Esophagus squamous epithelium (tissue), 4 donors: ENCODE results near the gene CDKAL1.

Experiments used
- POLR2A ChIP-seq, 4 donors: fragments of 450-650 bp; IDR thresholded peaks; one replicate each; pipeline ENCODE4 v1.6.1; 2017; ENCODE audit warnings: antibody characterized with exemption in 4 of 4, mild to moderate bottlenecking in 4 of 4, moderate library complexity in 3 of 4
- TF ChIP-seq, protein P1 (sequence below), 6 experiments: fragments of 450-650 bp in 4 of 6; fragments of 200-600 bp in 2 of 6; sonication (generic) in 2 of 6; IDR thresholded peaks; one replicate each; pipeline ENCODE4 v1.5.1; 2016 to 2019; ENCODE audit warnings: antibody characterized with exemption in 6 of 6, mild to moderate bottlenecking in 4 of 6, moderate library complexity in 4 of 6

DNA sequence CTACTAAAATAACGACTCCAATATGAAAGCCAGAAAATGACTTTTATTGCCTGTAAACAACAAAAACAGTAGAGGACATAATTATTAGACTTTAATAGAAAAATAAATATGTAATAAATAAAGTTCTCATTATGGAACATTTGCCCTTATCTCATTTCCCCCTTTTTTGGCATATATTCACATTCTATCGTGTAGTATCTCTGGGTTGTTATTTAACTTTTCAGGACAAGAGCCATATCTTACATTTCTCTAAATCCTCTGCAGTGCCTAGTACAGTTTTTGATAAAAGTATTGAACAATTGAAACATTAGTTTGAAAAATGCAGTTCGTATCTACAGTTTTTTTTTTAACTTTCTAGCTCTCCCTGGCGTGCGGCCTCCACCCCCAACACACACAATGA lies 617.3 kb downstream of the CDKAL1 start:
- no peak for TF ChIP-seq POLR2A (IDR thresholded peaks at IDR 0.05)
- TF ChIP-seq, protein P1, sequence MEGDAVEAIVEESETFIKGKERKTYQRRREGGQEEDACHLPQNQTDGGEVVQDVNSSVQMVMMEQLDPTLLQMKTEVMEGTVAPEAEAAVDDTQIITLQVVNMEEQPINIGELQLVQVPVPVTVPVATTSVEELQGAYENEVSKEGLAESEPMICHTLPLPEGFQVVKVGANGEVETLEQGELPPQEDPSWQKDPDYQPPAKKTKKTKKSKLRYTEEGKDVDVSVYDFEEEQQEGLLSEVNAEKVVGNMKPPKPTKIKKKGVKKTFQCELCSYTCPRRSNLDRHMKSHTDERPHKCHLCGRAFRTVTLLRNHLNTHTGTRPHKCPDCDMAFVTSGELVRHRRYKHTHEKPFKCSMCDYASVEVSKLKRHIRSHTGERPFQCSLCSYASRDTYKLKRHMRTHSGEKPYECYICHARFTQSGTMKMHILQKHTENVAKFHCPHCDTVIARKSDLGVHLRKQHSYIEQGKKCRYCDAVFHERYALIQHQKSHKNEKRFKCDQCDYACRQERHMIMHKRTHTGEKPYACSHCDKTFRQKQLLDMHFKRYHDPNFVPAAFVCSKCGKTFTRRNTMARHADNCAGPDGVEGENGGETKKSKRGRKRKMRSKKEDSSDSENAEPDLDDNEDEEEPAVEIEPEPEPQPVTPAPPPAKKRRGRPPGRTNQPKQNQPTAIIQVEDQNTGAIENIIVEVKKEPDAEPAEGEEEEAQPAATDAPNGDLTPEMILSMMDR (IDR thresholded peaks at IDR 0.05) = no peak
